Fibroblast of skin of scalp (primary cell): ENCODE measurements around the gene LGALS3BP.
"Not testable (repeated sequence)": the region's sequence is repeated elsewhere in the genome, so short reads cannot be mapped to it uniquely, and the experiment has no call there.

Experiments
- DNase-seq: peaks from one replicate; pipeline ENCODE4 v3.0.0-alpha.2; 2013

LGALS3BP gene

GRCh38 chr17:78962984-78963348 lies 16.8 kb downstream of the LGALS3BP start:
- DNase-seq: not testable (repeated sequence)

GRCh38 chr17:78962345-78962983 lies 17.3 kb downstream of the LGALS3BP start:
- peak; percentile 47 for DNase-seq

GRCh38 chr17:78961571-78961970 lies 18.2 kb downstream of the LGALS3BP start:
- DNase-seq: no peak

- peak; percentile 23 for DNase-seq
Observed at GRCh38 chr17:78960928-78961327, 18.8 kb downstream of the LGALS3BP start.

GRCh38 chr17:78959803-78960202 lies 19.9 kb downstream of the LGALS3BP start:
- DNase-seq: no peak

- no peak for DNase-seq
Observed at GRCh38 chr17:78958641-78959127, 21.0 kb downstream of the LGALS3BP start.

- DNase-seq: peak; percentile 82
Observed at GRCh38 chr17:78957128-78957527, 22.6 kb downstream of the LGALS3BP start.

GRCh38 chr17:78956254-78956653 lies 23.5 kb downstream of the LGALS3BP start:
- DNase-seq: no peak

- DNase-seq: no peak
Observed at GRCh38 chr17:78954684-78955083, 25.0 kb downstream of the LGALS3BP start.

- DNase-seq: peak; percentile 39
Observed at GRCh38 chr17:78953356-78954350, 26.1 kb downstream of the LGALS3BP start.

- no peak for DNase-seq
Observed at GRCh38 chr17:78952706-78953105, 27.0 kb downstream of the LGALS3BP start.

- peak; percentile 32 for DNase-seq
Observed at GRCh38 chr17:78951967-78952551, 27.7 kb downstream of the LGALS3BP start.

GRCh38 chr17:78950870-78951269 lies 28.9 kb downstream of the LGALS3BP start:
- no peak for DNase-seq

- DNase-seq: no peak
Observed at GRCh38 chr17:78947235-78948149, 32.2 kb downstream of the LGALS3BP start.

GRCh38 chr17:78946631-78947030 lies 33.1 kb downstream of the LGALS3BP start:
- DNase-seq: no peak

GRCh38 chr17:78946131-78946530 lies 33.6 kb downstream of the LGALS3BP start:
- DNase-seq: no peak

- not testable (repeated sequence) for DNase-seq
Observed at GRCh38 chr17:78945455-78945854, 34.3 kb downstream of the LGALS3BP start.

- no peak for DNase-seq
Observed at GRCh38 chr17:78944956-78945355, 34.8 kb downstream of the LGALS3BP start.

GRCh38 chr17:78944026-78944425 lies 35.7 kb downstream of the LGALS3BP start:
- no peak for DNase-seq

- peak; percentile 72 for DNase-seq
Observed at GRCh38 chr17:78940708-78941107, 39.0 kb downstream of the LGALS3BP start.

- no peak for DNase-seq
Observed at GRCh38 chr17:78940258-78940657, 39.5 kb downstream of the LGALS3BP start.

GRCh38 chr17:78939615-78940014 lies 40.1 kb downstream of the LGALS3BP start:
- DNase-seq: peak; percentile 50
